GM19043 (cell line): ENCODE data around the gene FARS2.
A peak's percentile ranks its signal among the peaks of the same experiment; 100 is the strongest.

Experiments used
- ATAC-seq: cut with Tn5 transposase; IDR thresholded peaks from one replicate; pipeline ENCODE4 v1.9.1; 2021; ENCODE audit warnings: low read depth; ENCODE audit not compliant: unreplicated experiment

Gene FARS2

DNA sequence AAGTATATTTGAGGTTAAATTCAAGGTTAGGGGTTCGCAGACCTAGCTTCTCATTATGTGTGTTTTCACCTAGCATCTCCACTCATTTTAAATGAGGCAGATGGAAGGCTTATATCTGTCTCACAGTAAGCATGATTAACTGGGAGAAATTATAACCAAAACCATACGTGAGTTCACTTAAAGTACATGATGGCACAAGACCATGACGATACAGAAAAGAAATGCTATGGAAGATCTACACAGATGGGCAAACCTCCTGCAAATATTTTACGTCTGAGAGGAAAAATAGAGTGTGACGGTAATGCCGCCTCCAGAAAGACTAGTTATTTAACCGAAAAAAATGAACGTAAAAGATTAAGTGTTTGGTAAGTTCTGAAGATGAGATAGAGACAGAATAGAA is 337.8 kb downstream of the FARS2 start:
- ATAC-seq: no peak

DNA sequence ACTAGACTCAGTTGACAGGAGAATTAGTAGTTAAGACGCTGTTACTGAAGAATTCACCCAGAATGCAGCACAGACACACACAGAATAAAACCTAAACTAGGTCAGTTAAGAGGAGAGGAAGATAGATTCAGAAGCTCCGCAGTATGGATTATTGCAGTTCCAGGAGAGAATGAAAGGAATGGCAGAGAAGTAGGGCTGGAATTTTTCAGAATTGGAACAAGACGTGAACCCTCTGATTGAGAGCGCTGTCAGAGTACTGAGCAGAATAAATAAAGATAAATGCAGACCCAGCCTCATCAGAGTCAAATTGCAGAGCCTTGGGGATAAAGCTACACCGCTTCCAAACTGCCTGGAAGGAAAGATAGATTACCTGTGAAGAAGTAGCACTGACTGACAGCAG is 344.6 kb downstream of the FARS2 start:
- ATAC-seq: no peak

DNA sequence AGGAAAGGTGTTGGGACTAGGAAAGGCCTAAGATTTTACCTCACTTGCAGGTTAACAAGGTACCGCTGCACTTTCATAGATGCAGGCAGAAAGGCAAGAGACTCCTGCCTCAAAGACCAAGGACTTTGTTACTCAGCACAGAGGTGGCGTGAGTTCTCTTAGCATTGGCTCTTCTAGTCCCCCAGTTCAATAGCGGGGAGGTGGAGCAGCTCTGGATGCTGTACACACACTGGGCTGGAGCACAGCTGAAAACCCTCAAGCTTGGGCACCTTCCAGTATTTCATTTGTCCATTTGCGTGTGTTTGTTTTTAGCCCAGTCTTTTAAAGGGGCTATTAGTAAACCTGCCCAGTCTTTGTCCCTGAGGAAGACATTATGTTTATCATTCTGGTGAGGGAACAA is 345.2 kb downstream of the FARS2 start:
- no peak for ATAC-seq

DNA sequence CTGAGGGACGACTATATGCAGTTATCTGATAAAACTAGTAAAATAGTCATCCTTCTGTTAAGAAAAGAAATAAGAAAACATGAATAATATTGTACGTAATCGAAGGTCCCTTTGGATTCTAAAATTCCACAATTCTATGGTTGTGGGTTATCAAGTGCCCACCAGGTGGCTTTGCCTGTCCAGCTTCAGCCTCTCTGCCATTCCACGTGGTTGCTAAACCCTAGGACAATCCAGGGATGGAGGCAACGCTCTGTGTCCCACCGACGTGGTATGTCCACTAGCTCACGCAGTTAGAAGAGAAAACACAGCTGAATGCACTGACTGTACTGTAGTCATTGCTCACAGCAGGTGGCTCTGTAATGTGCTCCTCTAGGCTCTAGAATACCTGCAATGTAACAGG is 349.3 kb downstream of the FARS2 start:
- no peak for ATAC-seq

DNA sequence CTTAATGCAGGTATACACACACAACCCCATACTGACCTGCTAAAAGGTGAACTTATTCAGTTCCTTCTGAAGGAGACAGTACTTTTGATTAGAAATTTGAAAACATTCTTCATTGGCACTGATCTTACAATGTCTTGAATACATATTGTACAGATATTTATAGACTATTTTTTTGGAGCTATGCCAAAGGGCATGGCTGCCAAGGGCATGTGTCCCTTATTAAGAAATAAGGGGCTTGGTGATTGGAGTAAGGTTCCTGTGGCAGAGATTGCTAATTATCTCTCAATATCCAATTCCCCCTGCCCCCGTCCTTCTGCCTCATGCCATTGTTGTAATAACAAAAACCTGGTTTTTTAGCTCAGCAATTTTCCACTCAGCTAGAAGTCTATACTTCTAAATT is 355.9 kb downstream of the FARS2 start:
- ATAC-seq: no peak

DNA sequence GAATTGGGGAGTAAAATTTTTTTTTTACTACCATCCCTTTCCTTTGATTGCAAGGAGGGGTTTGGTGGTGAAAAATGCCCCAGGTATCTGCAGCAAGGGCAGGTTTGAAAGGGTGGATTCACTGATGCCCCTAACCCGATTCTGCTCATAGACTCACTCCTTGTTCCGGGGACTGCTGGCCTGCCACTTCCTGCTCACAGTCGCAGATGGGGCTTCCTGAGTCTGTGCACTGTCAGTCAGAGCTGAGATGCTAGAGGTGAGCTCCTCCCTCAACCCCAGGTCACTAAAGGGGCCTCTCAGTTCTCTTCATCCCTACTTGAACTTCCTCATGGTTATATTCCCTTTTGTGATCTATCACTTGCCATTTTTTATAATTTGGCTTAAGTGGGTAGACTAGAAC is 357.9 kb downstream of the FARS2 start:
- peak; percentile 85 for ATAC-seq

DNA sequence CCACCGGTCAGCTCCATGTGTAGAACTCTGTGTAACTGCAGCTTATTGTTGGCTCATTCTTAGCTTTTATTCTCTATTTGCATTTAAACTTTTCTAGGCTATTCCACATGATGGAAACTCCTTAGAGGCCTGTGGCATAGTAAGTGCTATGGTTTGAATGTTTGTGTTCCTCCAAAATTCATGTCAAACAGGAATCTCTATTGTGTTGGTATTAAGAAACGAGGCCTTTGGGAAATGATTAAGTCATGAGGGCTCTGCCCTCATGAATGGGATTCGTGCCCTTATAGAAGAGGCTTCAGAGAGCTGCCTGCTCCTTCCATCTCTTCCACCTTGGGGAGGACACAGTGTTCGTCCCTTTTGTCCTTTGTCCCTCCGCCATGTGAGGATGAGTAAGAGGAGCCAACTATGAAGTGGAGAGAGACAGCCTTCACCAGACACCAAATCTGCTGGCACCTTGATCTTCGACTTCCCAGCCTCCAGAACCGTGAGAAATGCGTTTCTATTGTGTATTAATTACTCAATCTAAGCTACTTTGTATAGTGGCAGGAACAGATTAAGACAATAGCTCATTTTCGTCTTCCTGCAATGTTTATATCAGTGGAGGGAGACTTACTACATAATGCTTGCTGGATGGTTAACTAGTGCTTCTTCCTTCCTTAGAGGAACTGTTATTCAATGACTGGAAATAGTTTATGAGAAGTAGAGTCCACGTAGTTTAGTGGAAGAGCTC is 361.1 kb downstream of the FARS2 start:
- no peak for ATAC-seq

DNA sequence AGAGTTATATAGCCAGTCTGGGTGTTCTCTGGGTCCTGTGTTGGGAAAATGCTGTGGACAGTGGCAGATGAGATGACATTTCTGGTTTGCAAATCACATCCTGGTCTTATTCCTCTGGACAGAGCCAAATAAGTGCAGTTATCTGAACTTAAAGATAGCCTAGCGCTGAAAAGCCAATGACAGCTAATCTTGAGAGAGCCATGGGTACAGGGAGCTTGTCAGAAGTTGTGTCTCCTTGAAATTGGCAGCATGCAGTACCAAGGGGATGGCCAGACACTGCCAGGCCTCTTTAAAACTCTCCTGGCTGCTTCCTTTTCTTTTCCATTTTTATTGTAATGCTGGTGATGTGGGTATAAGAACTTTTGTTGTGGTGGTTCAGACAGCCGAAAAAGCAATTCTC is 362.5 kb downstream of the FARS2 start:
- ATAC-seq: no peak

DNA sequence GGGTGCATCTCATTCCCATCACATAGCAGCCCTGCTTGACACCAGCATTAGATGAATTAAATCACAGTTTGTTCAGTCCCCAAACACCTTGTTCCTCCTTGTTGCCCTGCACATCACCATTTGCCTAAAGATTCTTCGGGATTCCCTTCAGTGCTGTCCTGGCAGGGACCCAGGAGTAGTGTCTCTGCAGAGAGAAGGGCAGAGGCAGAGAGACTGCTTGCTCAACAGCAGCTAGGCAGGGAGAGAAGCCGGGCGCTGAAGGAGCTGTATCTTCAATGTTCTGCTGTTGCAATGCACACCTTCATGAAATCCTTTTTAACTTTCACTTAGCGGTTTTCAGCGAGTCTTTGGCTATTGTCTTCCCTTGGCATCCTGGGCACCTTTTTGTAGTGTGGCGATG is 362.9 kb downstream of the FARS2 start:
- ATAC-seq: no peak

DNA sequence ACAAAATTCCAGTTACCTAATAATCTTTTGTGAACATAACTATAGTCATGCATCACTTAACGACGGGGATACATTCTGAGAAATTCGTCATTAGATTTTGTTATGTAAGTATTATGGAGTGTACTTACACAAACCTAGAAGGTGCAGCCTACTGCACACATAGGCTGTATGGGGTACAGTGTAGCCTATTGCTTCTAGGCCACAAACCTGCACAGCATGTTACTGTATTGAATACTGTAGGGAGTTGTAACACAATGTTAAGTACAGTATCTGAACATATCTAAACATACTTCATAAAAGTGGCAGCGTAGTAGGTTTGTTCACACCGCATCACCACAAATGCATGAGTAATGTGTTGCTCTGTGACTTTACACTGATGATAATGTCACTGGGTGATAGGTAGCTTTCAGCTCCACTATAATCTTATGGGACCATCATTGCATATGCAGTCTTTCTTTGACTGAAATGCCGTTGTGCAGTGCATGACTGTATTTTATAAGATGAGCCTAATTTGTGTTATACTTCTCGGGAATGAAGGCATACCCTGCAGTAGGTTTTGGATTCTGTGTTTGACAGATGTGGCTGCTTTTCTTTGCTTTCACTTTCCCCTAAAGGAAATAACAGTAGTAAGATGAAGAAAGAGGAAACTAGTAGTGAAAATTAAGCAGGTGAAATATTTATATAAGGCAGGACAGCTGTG is 365.6 kb downstream of the FARS2 start:
- peak; percentile 92 for ATAC-seq

DNA sequence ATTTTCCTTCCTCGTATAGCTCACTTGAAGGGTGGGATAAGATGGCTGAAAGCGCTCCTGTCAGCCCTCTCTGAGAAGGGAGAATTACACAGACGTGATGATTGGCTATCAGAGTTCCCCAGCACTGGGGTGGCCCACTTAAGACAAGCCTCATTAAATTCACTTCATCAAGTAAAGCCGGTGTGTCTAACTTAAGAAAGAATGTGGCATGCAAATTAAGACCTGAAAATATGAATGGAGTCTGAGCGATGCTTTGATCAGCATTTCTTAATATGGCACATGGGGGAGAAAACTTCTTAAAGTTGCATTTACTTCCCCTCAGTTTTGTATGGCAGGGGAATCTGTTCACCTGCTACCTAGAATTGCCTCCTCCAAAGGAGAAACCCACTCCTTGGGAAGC is 369.3 kb downstream of the FARS2 start:
- ATAC-seq: no peak

DNA sequence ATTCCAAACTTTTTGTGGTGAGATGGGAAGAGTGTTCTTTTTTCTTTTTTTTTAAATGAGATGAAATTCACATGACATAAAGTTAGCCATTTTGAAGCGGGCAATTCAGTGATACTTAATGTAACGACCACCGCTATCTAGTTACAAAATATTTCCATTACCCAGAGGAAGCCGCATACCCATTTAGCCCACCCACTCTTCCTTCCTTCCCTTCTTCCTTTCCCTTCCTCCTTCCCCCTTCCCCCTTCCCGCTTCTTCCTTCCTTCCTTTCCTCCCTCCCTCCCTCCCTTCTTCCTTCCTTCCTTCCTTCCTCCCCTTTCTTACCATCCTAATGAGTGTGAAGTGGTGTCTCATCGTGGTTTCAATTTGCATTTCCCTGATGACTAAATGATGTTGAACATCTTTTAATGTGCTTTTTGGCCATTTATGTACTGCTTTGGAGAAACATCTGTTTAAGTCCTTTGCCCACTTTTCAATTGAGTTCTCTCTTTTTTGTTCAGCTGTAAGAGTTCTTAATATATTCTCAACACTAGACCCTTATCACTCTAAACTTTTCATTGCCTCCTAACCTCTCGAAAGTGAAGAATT is 371.1 kb downstream of the FARS2 start:
- no peak for ATAC-seq

DNA sequence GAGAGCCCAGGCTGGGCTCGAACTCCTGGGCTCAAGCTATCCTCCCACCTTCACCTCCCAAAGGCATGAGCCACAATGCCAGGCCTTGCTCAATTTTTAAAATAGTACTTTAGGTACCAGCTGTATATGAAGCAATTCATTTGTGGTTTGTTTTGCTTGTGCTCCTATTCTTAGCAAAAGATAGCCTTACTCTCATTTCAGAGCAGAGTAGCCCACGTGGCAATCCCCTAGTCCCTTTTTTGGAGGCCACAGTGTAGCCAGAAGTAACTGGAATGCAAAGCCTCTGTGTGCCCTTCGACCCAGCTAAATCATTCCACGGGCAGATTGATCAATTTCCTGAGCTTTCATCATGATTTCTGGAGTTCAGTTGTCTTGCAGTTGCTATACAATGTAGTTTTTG is 373.2 kb downstream of the FARS2 start:
- no peak for ATAC-seq

DNA sequence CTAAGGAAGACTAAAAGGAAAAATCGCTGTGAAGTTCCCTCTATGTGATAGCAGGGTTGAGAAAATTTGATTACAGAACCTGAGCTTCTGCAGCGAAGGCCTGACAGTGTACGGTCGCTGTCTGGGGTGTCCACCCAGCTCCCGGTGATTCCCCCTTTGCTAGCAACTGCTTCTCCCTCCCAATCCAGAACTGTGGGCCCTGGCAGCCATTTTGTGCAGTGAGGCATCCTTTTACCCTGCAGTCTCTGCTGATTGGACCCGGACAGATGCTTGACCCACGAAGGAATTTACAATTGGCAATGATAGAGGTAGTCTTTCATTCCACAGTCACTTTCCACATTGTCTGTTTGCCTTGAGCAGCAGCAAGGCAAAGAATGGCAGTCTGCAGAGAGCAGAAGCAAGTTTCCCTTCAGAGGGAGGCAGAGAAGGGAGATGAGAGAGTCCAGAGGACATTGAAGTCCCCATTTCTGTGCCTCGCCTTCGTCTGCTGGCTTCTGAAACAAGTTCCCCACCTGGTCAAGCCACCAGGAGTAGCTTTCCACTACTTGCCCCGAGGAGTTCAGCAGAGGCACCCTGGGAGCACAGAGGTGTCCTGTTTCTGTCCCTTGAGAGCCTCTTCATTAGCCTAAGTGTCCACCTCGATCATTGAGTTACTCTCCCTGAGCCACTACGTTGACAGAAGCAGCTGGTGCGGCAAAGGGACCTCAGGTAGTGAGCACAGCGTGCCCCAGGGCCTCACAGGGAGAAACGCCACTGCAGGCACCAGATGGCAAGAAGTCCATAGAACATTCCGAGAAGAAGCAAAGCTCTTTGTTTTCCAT is 375.1 kb downstream of the FARS2 start:
- ATAC-seq: no peak

DNA sequence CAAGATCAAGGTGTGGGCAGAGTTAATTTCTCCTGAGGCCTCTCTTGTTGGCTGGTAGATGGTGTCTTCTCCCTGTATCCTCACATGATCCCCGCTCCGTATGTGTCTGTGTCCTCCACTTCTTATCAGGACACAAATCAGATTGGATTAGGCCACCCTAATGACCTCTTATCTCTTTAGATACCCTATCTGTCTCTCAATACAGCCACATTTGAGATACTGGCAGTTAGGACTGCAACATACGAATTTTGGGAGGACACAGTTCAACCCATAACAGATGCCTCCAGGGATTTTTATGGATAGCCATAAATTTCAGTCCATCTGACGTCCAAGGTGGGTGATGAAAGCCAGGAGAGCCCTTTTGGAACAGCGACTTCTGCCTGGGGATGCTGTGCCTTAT is 376.4 kb downstream of the FARS2 start:
- no peak for ATAC-seq

DNA sequence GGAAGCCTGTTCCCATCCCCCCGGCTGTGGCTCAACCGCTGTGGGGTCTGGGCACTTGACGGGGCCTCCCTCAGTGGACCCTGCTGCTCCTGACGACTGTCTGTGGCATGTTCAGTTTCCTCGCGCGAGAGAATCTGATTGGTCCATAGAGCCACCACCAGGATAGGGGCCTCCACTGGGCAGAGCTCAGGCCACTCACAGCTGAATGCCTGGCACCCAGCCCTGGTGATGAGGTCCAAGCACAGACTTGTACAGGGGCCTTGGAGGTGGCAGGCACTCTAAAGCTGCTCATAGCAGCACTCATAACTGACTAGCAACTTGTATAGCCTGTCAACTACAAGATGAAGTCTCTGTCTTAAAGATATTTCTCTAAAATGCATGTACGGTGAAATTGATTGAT is 377.4 kb downstream of the FARS2 start:
- ATAC-seq: no peak

DNA sequence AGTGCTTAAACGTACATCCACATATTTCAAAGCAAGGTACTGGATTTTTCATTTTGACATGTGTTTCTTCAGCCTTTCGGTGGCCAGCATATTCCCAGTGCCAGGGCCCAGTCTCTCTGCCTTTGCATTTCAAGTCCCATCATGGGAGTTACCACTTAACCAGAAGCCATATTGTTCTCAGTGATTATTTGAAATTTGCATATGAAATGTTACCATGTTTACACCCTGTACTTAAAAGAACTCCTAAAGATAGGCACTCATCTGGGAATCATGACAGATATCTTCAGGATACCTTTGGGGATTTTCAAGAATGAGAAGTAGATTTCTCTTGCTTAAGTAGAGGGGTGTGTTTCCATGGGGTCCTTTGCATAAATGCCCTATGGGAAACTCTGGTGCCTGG is 377.9 kb downstream of the FARS2 start:
- no peak for ATAC-seq

DNA sequence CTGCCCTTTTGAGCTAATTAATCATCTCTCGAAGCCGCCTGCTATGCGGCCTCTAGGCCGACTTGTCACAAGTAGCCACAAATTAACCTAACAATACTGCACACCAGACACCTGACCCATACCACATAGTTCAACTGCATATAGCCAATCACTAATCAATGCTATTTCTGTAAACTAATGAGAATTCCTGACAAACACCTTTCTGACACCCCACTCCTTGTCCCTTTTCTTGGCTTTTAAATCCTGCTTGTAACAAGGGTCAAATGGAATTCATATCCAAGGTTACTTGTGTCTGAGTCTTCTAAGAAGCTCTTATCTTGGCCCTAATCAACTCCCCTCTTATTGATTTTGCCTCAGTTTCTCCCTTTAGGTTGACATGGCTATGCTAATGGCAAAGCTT is 379.3 kb downstream of the FARS2 start:
- ATAC-seq: no peak

DNA sequence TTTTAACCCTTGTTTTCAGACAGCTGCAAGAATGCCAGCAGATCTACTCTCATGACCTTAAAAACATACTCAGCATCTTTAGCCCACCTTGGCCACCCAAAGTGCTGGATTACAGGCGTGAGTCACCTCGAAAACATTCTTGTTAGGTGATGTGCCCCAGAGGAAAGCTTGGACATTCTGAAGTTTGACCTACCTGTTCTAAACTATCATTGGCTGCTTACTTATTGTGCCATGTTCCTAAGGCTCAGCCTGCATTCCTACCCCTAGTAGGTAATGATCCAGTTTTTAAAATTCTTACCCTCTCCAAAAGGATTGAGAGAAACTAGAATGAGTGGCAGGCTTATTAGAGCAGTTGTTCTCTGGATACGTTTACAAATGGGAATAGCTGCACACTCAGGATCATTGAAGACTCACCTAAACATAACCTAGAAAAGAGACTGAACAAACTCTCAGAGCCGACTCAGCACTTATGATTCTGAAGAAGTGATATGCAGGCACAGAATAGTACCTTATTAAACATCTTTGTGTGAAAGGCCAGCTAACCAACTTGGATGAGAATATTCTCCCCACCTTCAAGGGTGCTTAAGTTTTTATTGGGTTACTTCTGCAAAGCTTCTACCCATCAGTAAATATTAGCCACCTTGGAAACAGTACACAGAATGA is 383.3 kb downstream of the FARS2 start:
- ATAC-seq: no peak
